ENCODE measurements around the gene EREG. TPM values are rescaled to one million over a fixed set of nuclear protein-coding genes. Genes with fewer than 3 reads are reported as not detected.

The EREG gene
- total RNA-seq, 4 donors from 2014 or later, result 0.07 TPM; not detected in 3

DNA sequence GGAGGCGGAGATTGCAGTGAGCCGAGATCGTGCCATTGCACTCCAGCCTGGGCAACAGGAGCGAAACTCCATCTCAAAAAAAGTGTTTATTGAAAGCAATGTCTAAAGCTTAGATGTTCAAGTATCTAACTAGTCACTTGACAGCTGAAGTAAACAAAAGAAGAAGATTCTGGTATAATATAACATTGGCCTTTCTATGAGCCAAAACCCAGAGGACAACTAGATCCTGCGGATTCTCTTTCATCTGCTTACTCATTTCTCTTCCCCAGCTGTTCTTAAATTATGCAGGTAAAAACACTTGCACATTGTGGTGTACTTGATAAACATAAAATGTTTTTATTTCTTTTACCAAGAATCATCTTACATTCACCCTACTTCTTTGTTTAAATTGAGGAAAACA lies 55.9 kb downstream of the EREG start:
- Histone ChIP-seq H3K27ac (peak overlapping the region in 1 of 2 donors; percentile 25), H3K4me3 (no peak overlapping the region), H3K9me3 (no peaks in the 10 kb centered on the region), H3K27me3 (no peaks in the 10 kb centered on the region), H3K4me1 (no peaks in the 10 kb centered on the region), H3K36me3 (no peaks in the 10 kb centered on the region)
- DNase-seq, result no peak
- TF ChIP-seq, protein P1, sequence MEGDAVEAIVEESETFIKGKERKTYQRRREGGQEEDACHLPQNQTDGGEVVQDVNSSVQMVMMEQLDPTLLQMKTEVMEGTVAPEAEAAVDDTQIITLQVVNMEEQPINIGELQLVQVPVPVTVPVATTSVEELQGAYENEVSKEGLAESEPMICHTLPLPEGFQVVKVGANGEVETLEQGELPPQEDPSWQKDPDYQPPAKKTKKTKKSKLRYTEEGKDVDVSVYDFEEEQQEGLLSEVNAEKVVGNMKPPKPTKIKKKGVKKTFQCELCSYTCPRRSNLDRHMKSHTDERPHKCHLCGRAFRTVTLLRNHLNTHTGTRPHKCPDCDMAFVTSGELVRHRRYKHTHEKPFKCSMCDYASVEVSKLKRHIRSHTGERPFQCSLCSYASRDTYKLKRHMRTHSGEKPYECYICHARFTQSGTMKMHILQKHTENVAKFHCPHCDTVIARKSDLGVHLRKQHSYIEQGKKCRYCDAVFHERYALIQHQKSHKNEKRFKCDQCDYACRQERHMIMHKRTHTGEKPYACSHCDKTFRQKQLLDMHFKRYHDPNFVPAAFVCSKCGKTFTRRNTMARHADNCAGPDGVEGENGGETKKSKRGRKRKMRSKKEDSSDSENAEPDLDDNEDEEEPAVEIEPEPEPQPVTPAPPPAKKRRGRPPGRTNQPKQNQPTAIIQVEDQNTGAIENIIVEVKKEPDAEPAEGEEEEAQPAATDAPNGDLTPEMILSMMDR (IDR thresholded peaks at IDR 0.05), result no peak
- no peak for TF ChIP-seq POLR2A (IDR thresholded peaks at IDR 0.05)
- intact Hi-C loops (cut with DNase I; ENCODE audit: low total_unique reads), result no loop called here

GRCh38 chr4:74423104-74423503 lies 58.2 kb downstream of the EREG start:
- no peak for TF ChIP-seq POLR2A (IDR thresholded peaks at IDR 0.05)
- TF ChIP-seq, protein P1 (IDR thresholded peaks at IDR 0.05), result no peak
- DNase-seq, result no peak
- Histone ChIP-seq H3K9me3 (no peaks in the 10 kb centered on the region), H3K36me3 (no peaks in the 10 kb centered on the region), H3K27ac (peak overlapping the region in 1 of 2 donors; percentile 68), H3K4me1 (no peaks in the 10 kb centered on the region), H3K27me3 (no peaks in the 10 kb centered on the region), H3K4me3 (no peak overlapping the region)
- intact Hi-C loops (cut with DNase I; ENCODE audit: low total_unique reads), result no loop called here

GRCh38 chr4:74424111-74424510 lies 59.2 kb downstream of the EREG start:
- intact Hi-C loops (cut with DNase I; ENCODE audit: low total_unique reads), result no loop called here
- H3K27ac ChIP-seq, result no peak overlapping the region
- no peaks in the 10 kb centered on the region for H3K27me3 ChIP-seq
- no peak overlapping the region for H3K4me3 ChIP-seq
- no peaks in the 10 kb centered on the region for H3K9me3 ChIP-seq
- no peak for DNase-seq
- no peak for TF ChIP-seq POLR2A (IDR thresholded peaks at IDR 0.05)
- TF ChIP-seq, protein P1 (IDR thresholded peaks at IDR 0.05), result no peak
- no peaks in the 10 kb centered on the region for H3K36me3 ChIP-seq
- no peaks in the 10 kb centered on the region for H3K4me1 ChIP-seq

DNA sequence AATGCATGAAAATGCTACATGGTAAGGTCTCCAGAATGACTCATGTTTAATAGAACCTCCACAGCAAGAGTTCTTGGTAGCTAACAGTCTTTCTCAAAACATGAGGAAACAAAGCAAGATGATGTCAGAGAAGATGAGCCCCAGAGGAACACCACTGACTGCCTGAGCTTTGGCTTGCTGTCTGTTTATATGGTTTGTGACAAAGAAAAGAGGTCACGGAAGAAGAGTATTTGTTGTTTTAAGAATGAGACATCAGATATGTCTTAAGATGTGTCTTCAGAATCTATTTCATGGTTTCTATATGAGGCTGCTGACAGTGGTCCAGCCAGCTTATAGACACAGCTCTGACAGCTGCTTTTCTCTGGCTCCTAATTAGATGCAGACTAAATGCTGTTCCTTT lies 61.2 kb downstream of the EREG start:
- intact Hi-C loops (cut with DNase I; ENCODE audit: low total_unique reads), result no loop called here
- no peak for TF ChIP-seq POLR2A (IDR thresholded peaks at IDR 0.05)
- TF ChIP-seq, protein P1 (IDR thresholded peaks at IDR 0.05), result no peak
- no peak overlapping the region for H3K27ac ChIP-seq
- H3K36me3 ChIP-seq, result no peaks in the 10 kb centered on the region
- DNase-seq, result no peak
- H3K4me1 ChIP-seq, result no peaks in the 10 kb centered on the region
- H3K4me3 ChIP-seq, result no peak overlapping the region
- H3K9me3 ChIP-seq, result no peaks in the 10 kb centered on the region
- no peaks in the 10 kb centered on the region for H3K27me3 ChIP-seq

GRCh38 chr4:74428276-74428675 lies 63.3 kb downstream of the EREG start:
- H3K36me3 ChIP-seq, result no peaks in the 10 kb centered on the region
- H3K9me3 ChIP-seq, result no peaks in the 10 kb centered on the region
- no peak for DNase-seq
- intact Hi-C loops (cut with DNase I; ENCODE audit: low total_unique reads), result no loop called here
- TF ChIP-seq, protein P1 (IDR thresholded peaks at IDR 0.05), result no peak
- TF ChIP-seq POLR2A (IDR thresholded peaks at IDR 0.05), result no peak
- H3K4me1 ChIP-seq, result no peaks in the 10 kb centered on the region
- no peaks in the 10 kb centered on the region for H3K27me3 ChIP-seq
- H3K27ac ChIP-seq, result no peak overlapping the region
- no peak overlapping the region for H3K4me3 ChIP-seq

Data from uterus (tissue), 4 donors.